ENCODE measurements around the gene SHFL.

GRCh38 chr19:10079031-10079453 is 7.1 kb upstream of the SHFL start:
- no peak for TF ChIP-seq CTCF (IDR thresholded peaks at IDR 0.05)
- TF ChIP-seq POLR2A (IDR thresholded peaks at IDR 0.05), result no peak
- no peak for TF ChIP-seq EP300 (IDR thresholded peaks at IDR 0.05)
